ENCODE measurements around the gene C11orf24. TPM values are rescaled to one million over a fixed set of nuclear protein-coding genes. Genes with fewer than 3 reads are reported as not detected.
"Not testable (repeated sequence)": the region's sequence is repeated elsewhere in the genome, so short reads cannot be mapped to it uniquely, and the experiment has no call there.

The C11orf24 gene
- total RNA-seq, 1 donor from 2014 or later, result 9.7 TPM

DNA sequence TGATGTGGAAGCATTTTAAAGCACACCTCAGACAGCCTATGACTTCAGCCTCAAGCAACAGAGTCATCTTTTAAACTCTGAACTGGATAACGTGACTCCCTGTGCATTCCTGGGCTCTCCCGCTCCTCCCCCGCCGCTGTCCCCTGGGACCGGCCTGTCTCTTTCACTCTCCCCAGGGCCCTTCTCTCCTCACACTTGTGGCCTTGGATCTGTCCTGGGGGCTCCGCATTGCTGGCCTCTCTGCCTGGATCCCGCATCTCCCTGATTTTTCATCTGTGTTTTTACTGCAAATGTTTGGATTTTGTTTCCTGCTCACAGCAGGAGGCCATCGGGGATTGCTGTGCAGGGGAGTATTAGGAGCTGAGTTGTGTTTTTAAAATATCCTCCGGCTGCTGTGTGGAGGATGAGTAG lies 15.4 kb downstream of the C11orf24 start:
- Histone ChIP-seq H2AFZ (replicated peaks) (peak overlapping the region; percentile 78), H3K4me1 (peaks cover 6% of the 10 kb centered on the region), H3K27me3 (no peaks in the 10 kb centered on the region), H3K79me2 (ENCODE audit: low read depth) (no peaks in the 10 kb centered on the region), H3K9ac (no peak overlapping the region), H3K36me3 (no peaks in the 10 kb centered on the region), H3K4me3 (no peak overlapping the region), H3K4me2 (peak overlapping the region; percentile 24), H3K9me3 (ENCODE audit: low read depth) (no peaks in the 10 kb centered on the region), H3K27ac (no peak overlapping the region), H4K20me1 (ENCODE audit: low read depth) (no peaks in the 10 kb centered on the region), H3F3A (ENCODE audit: low read depth) (peaks cover 4% of the 10 kb centered on the region)
- Mint-ChIP-seq H3K27me3 (ENCODE audit: insufficient read depth, low read depth) (peaks cover 3% of the 10 kb centered on the region), H3K9me3 (no peaks in the 10 kb centered on the region), H3K27ac (peak overlapping the region; percentile 5), H3K4me3 (peak overlapping the region; percentile 8), H3K36me3 (peaks cover 3% of the 10 kb centered on the region), H3K4me1 (peaks cover 14% of the 10 kb centered on the region)
- DNase-seq (ENCODE audit: low spot score), result peak; percentile 16
- no peak for TF ChIP-seq EZH2phosphoT487 (IDR thresholded peaks at IDR 0.05)
- TF ChIP-seq, protein P1, sequence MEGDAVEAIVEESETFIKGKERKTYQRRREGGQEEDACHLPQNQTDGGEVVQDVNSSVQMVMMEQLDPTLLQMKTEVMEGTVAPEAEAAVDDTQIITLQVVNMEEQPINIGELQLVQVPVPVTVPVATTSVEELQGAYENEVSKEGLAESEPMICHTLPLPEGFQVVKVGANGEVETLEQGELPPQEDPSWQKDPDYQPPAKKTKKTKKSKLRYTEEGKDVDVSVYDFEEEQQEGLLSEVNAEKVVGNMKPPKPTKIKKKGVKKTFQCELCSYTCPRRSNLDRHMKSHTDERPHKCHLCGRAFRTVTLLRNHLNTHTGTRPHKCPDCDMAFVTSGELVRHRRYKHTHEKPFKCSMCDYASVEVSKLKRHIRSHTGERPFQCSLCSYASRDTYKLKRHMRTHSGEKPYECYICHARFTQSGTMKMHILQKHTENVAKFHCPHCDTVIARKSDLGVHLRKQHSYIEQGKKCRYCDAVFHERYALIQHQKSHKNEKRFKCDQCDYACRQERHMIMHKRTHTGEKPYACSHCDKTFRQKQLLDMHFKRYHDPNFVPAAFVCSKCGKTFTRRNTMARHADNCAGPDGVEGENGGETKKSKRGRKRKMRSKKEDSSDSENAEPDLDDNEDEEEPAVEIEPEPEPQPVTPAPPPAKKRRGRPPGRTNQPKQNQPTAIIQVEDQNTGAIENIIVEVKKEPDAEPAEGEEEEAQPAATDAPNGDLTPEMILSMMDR (IDR thresholded peaks at IDR 0.05), result no peak
- TF ChIP-seq EZH2 (IDR thresholded peaks at IDR 0.05), result no peak

DNA sequence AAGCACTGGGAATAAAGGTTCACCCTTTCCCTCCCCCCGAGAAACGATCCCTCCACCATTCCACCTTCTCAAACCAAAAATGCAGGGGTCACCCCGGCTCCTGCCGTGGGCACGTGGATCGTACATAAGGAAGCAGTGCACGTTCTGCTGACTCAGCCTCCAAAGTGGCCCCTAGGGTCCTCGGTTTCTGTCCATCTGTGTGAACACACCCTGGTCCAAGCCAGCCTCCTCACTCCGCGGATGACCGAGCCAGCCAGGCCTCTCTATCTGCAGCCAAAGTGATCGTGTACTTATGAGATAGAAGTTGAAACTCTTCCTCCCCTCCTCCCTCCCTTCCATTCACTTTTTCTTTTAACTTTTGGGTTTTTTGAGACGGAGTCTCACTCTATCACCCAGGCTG lies 16.2 kb downstream of the C11orf24 start:
- Histone ChIP-seq H3K27ac (no peak overlapping the region), H3K27me3 (no peaks in the 10 kb centered on the region), H2AFZ (replicated peaks) (no peak overlapping the region), H3K9me3 (ENCODE audit: low read depth) (no peaks in the 10 kb centered on the region), H3K9ac (no peak overlapping the region), H3F3A (ENCODE audit: low read depth) (peaks cover 4% of the 10 kb centered on the region), H3K4me3 (no peak overlapping the region), H3K79me2 (ENCODE audit: low read depth) (no peaks in the 10 kb centered on the region), H3K36me3 (no peaks in the 10 kb centered on the region), H4K20me1 (ENCODE audit: low read depth) (no peaks in the 10 kb centered on the region), H3K4me1 (peaks cover 6% of the 10 kb centered on the region), H3K4me2 (no peak overlapping the region)
- Mint-ChIP-seq H3K27me3 (ENCODE audit: insufficient read depth, low read depth) (peaks cover 3% of the 10 kb centered on the region), H3K27ac (no peak overlapping the region), H3K9me3 (no peaks in the 10 kb centered on the region), H3K4me1 (peaks cover 13% of the 10 kb centered on the region), H3K36me3 (peaks cover 2% of the 10 kb centered on the region), H3K4me3 (no peak overlapping the region)
- TF ChIP-seq EZH2phosphoT487 (IDR thresholded peaks at IDR 0.05), result no peak
- TF ChIP-seq, protein P1 (IDR thresholded peaks at IDR 0.05), result no peak
- no peak for TF ChIP-seq EZH2 (IDR thresholded peaks at IDR 0.05)
- DNase-seq (ENCODE audit: low spot score), result no peak

DNA sequence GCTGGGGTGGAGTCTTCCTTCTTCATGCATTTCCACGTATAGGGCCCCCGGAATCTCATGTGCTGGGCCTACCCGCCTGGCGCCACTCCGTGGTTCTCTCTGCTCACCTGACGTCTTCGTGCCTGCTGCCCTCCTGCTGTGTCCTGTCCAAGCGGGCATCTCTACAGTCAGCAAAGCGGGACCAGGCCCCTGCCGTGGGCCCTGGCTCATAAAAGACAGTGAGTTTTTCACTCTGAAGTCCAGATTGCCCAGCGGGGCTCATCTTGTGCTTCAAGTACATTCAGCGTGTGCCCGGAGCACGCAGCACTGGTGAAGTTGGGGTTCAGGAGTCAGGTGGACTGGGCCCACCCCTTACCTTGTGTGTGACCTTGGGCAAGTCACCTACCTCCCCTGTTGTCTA lies 17.4 kb downstream of the C11orf24 start:
- H3F3A ChIP-seq (ENCODE audit: low read depth), result no peaks in the 10 kb centered on the region
- peaks cover 6% of the 10 kb centered on the region for H3K4me1 ChIP-seq
- H3K4me1 Mint-ChIP-seq, result peaks cover 12% of the 10 kb centered on the region
- H3K36me3 ChIP-seq, result no peaks in the 10 kb centered on the region
- no peaks in the 10 kb centered on the region for H3K9me3 ChIP-seq (ENCODE audit: low read depth)
- no peak overlapping the region for H3K4me2 ChIP-seq
- no peaks in the 10 kb centered on the region for H3K27me3 ChIP-seq
- peaks cover 3% of the 10 kb centered on the region for H3K27me3 Mint-ChIP-seq (ENCODE audit: insufficient read depth, low read depth)
- H3K27ac Mint-ChIP-seq, result peak overlapping the region; percentile 72
- no peaks in the 10 kb centered on the region for H3K36me3 Mint-ChIP-seq
- H2AFZ ChIP-seq (replicated peaks), result no peak overlapping the region
- DNase-seq (ENCODE audit: low spot score), result no peak
- H4K20me1 ChIP-seq (ENCODE audit: low read depth), result no peaks in the 10 kb centered on the region
- no peak overlapping the region for H3K27ac ChIP-seq
- H3K9me3 Mint-ChIP-seq, result peaks cover under 1% of the 10 kb centered on the region
- no peak overlapping the region for H3K4me3 ChIP-seq
- no peaks in the 10 kb centered on the region for H3K79me2 ChIP-seq (ENCODE audit: low read depth)
- no peak overlapping the region for H3K9ac ChIP-seq
- no peak overlapping the region for H3K4me3 Mint-ChIP-seq
- TF ChIP-seq EZH2 (IDR thresholded peaks at IDR 0.05), result no peak

DNA sequence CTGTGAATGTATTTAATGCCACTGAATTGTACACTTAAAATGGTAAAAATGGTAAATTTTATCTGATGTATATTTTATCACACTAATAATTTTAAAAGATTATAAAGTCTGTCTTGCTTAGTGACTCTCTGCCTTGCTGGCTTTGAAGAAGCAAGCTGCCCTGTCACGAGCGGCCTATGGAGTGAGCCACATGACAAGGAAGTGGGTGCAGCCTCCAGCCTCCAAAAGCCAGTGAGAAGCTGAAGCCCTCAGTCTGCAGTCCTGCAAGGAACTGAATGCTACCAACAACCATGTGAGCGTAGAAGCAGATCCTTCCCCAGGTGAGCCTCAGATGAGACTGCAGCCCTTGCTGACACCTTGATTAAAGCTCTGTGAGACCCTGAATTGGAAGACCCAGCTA lies 20.0 kb downstream of the C11orf24 start:
- Histone ChIP-seq H3K79me2 (ENCODE audit: low read depth) (no peaks in the 10 kb centered on the region), H3K36me3 (no peaks in the 10 kb centered on the region), H3K9me3 (ENCODE audit: low read depth) (no peaks in the 10 kb centered on the region), H3K9ac (no peak overlapping the region), H2AFZ (replicated peaks) (no peak overlapping the region), H3K4me3 (no peak overlapping the region), H3F3A (ENCODE audit: low read depth) (no peaks in the 10 kb centered on the region), H3K4me2 (no peak overlapping the region), H4K20me1 (ENCODE audit: low read depth) (no peaks in the 10 kb centered on the region), H3K27me3 (no peaks in the 10 kb centered on the region), H3K4me1 (peaks cover 6% of the 10 kb centered on the region), H3K27ac (no peak overlapping the region)
- Mint-ChIP-seq H3K9me3 (peaks cover 2% of the 10 kb centered on the region), H3K4me1 (peaks cover 8% of the 10 kb centered on the region), H3K27ac (no peak overlapping the region), H3K4me3 (no peak overlapping the region), H3K27me3 (ENCODE audit: insufficient read depth, low read depth) (peaks cover 3% of the 10 kb centered on the region), H3K36me3 (no peaks in the 10 kb centered on the region)
- TF ChIP-seq EZH2 (IDR thresholded peaks at IDR 0.05) (no peak), EZH2phosphoT487 (IDR thresholded peaks at IDR 0.05) (no peak)
- TF ChIP-seq, protein P1 (IDR thresholded peaks at IDR 0.05), result no peak
- no peak for DNase-seq (ENCODE audit: low spot score)

DNA sequence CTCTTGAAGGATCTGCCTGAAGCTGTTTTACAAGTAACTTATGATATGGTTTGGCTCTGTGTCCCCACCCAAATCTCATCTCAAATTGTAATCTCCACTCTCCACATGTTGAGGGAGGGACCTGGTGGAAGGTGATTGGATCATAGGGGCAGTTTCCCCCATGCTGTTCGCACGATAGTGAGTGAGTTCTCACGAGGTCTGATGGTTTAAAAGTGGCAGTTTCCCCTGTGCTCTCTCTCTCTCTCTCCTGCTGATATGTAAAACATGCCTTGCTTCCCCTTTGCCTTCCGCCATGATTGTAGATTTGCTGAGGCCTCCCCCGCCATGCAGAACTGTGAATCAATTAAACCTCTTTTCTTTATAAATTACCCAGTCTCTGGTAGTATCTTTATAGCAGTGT lies 26.9 kb downstream of the C11orf24 start:
- not testable (repeated sequence) for H3K4me1 Mint-ChIP-seq; H3K4me1 ChIP-seq; H4K20me1 ChIP-seq (ENCODE audit: low read depth); H3K36me3 Mint-ChIP-seq; H3K4me3 Mint-ChIP-seq; H3K9ac ChIP-seq; H3K4me2 ChIP-seq; H3K4me3 ChIP-seq; H3K9me3 ChIP-seq (ENCODE audit: low read depth); H3K27ac Mint-ChIP-seq; H3K27me3 Mint-ChIP-seq (ENCODE audit: insufficient read depth, low read depth); H3K27ac ChIP-seq; DNase-seq (ENCODE audit: low spot score); H2AFZ ChIP-seq (replicated peaks); H3F3A ChIP-seq (ENCODE audit: low read depth); H3K27me3 ChIP-seq; H3K36me3 ChIP-seq; H3K79me2 ChIP-seq (ENCODE audit: low read depth); H3K9me3 Mint-ChIP-seq

DNA sequence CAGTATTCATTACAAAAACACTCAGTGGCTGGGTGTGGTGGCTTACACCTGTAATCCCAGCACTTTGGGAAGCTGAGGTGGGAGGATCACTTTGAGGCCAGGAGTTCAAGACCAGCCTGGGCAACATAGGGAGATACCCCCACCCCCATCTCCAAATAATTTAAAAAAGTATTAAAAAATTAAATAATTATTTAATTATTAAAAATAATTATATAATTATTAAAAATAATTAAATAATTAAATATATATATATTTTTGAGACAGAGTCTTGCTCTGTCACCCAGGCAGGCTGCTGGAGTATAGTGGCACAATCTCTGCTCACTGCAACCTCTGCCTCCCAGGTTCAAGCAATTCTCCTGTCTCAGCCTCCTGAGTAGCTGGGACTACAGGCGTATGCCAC lies 27.9 kb downstream of the C11orf24 start:
- not testable (repeated sequence) for H4K20me1 ChIP-seq (ENCODE audit: low read depth); H2AFZ ChIP-seq (replicated peaks); H3K9me3 ChIP-seq (ENCODE audit: low read depth); H3K4me3 ChIP-seq; H3K27ac Mint-ChIP-seq; H3K36me3 Mint-ChIP-seq; H3K27me3 ChIP-seq; H3K36me3 ChIP-seq; H3K4me1 ChIP-seq; H3K27me3 Mint-ChIP-seq (ENCODE audit: insufficient read depth, low read depth); H3K27ac ChIP-seq; H3K4me2 ChIP-seq; H3K9ac ChIP-seq; DNase-seq (ENCODE audit: low spot score); H3K9me3 Mint-ChIP-seq; H3K4me3 Mint-ChIP-seq; H3K79me2 ChIP-seq (ENCODE audit: low read depth); H3K4me1 Mint-ChIP-seq; H3F3A ChIP-seq (ENCODE audit: low read depth)

All from neural progenitor cell (in vitro differentiated cells).